Right renal cortex interstitium (tissue), 3 donors: ENCODE results near the gene PRR16. TPM values are rescaled to one million over a fixed set of nuclear protein-coding genes. Genes with fewer than 3 reads are reported as not detected.
"Not testable (repeated sequence)": the region's sequence is repeated elsewhere in the genome, so short reads cannot be mapped to it uniquely, and the experiment has no call there.

Source experiments
- DNase-seq, 3 donors: peaks; one replicate each; pipeline ENCODE4 v3.0.0-alpha.2; 2013; ENCODE audit warnings: low read depth in 3 of 3, low spot score in 2 of 3
- polyA plus RNA-seq, 3 donors: library from polyadenylated mRNA; unstranded; fragments of 120-200 nt; gene quantifications; one replicate each; pipeline ENCODE4 v1.2.1, GENCODE V29; 2013; ENCODE audit not compliant: insufficient read length in 3 of 3

PRR16 gene
- polyA plus RNA-seq = 1 to 10 TPM; 2.9 to 5.4 (median 4.6) TPM

DNA sequence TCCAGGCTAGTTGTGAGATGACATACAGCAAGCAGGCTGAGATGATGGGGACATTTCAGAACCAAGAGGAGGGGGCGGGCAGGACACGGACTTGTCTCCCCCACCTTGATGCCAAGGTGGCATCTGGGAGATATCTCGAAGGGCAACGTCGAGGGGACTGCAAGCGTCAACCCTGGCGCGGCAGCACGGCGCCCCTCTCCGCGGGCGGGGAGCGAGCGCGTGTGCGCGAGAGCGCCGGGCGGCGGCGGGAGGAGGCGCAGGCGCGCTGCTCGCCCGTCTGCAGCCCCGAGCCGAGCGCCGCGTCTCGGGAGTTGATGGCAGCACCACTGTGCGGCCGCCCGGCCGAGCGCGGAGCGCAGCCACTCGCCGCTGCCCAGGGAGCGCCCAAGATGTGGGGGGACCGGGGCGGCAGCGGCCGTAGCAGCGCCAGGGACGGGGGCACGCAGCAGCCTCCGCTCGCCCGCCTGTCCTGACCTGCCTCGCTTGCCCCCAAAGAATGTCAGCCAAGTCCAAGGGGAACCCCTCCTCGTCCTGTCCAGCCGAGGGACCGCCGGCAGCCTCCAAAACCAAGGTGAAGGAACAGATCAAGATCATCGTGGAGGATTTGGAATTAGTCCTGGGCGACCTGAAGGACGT is at the start of gene PRR16:
Gene PRR16, plus strand, starts transcription at position 310 of the 636 bp plus-strand sequence.
- no peak for DNase-seq

- no peak for DNase-seq
Observed at GRCh38 chr5:120415985-120416384, 48.1 kb upstream of the PRR16 start.

DNA sequence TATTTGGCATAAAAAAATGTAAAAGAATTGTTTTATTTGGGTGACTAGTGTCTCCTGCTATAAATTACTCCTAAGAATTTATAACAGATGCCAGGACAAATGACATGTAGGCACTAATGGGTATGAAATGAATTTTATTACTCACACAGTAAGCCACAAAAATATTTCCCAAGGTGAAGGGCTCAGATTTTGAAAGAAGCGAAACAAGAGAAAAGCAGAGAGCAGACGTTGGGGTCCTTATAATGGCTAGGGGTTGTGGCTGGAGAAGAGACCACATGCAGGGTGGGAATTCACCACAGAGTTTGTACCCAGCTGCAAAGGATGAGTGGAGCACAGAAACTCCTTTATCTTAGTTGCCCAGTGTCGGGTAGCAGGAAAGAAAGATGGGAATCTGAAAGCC is 45.0 kb upstream of the PRR16 start:
- DNase-seq = no peak

DNA sequence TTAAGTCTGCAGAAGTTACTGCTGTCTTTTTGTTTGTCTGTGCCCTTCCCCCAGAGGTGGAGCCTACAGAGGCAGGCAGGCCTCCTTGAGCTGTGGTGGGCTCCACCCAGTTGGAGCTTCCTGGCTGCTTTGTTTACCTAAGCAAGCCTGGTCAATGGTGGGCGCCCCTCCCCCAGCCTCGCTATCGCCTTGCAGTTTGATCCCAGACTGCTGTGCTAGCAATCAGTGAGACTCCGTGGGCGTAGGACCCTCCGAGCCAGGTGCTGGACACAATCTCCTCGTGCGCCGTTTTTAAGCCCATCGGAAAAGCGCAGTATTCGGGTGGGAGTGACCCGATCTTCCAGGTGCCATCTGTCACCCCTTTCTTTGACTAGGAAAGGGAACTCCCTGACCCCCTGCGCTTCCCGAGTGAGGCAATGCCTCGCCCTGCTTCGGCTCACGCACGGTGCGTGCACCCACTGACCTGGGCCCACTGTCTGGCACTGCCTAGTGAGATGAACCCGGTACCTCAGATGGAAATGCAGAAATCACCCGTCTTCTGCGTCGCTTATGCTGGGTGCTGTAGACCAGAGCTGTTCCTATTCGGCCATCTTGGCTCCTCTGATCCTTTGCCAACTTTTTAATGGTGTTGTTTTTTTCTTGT is 37.3 kb upstream of the PRR16 start:
- not testable (repeated sequence) for DNase-seq

DNA sequence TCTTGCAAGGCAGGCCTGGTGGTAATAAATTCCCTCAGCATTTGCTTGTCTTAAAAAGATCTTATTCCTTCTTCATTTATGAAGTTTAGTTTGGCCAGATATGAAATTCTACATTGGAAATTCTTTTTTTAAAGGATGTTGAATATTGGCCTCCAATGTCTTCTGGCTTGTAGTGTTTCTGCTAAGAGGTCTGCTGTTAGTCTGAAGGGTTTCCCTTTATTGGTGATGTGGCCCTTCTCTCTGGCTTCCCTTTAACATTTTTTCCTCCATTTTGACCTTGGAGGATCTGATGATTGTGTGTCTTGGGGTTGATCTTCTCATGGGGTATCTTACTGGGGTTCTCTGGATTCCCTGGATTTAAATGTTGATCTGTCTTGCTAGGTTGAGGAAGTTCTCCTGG is 33.5 kb upstream of the PRR16 start:
- no peak for DNase-seq

GRCh38 chr5:120432861-120433260 is 31.2 kb upstream of the PRR16 start:
- DNase-seq = no peak

- DNase-seq = no peak
Observed at GRCh38 chr5:120435129-120435528, 29.0 kb upstream of the PRR16 start.

DNA sequence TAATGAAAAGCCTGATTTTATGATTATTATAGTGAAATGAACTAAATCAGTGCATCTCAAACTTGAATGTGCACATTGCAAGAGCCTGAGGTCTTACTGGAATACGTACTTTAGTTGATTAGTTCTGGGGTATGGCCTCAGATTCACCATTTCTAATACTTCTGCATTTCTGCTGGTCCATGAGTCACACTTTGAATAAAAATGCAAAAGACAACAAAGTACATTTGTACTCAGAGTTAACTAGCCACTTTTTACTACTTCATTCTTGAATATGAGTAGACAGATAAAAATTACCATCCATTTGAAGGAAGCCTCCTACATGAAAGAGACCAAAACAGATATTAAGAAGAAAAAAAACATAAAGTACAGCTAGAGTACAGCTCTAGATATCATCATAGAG is 27.1 kb upstream of the PRR16 start:
- DNase-seq = no peak

DNA sequence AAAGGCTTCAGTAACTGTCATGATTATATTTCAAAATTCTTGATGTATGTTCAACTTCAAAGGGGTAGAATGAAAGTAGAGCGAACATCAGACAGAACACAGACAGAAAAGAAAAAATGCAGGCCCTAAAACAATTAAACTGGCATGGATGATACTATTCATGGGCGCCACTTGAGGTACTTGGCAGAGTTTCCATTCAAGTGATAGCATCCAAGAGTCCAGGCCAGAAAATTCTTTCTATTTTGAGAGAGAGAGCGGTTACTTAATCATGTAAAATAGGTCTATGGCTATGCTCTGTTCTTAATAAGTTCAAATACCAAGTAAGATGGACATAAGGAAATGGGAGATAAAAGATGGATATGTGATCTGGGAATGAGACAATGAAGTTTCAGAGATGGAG is 21.4 kb upstream of the PRR16 start:
- DNase-seq = no peak

DNA sequence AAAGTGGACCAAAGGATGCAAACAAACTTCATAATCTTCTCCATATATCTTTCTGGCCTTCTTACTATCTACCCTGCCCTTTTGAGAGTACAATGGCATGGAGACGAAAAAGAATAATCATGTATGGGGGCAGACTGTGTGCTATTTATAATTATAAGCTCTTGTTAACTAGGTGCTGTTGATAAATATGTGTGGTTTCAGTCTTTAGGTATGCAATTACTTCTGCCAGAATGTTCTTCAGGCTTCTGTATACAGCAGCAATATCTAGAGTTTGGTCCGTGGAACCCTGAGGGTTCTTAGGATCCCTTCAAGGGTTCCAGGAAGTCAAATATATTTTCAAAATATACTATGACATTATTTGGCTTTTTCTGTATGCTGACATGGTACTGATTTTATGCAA is 20.5 kb upstream of the PRR16 start:
- no peak for DNase-seq

DNA sequence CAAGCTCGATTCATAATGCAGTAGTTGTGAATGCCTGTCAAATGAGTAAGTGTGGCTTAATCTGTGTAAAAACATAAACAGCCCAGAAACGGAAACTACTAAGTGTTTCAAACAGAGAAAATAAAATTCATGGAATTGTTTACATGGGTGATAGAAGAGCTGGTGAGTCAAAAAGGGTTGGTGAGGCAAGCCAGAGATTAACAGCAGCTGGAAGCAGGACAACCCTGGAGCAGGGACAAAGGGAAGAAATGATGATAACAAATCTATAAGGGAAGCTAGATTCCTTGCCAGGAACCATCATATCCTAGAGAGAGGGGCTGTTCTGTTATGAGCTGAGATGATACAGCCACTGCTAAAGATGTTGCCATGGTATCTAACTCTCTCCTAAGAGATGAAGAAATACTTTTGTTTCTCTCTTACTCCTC is 18.0 kb upstream of the PRR16 start:
- no peak for DNase-seq

DNA sequence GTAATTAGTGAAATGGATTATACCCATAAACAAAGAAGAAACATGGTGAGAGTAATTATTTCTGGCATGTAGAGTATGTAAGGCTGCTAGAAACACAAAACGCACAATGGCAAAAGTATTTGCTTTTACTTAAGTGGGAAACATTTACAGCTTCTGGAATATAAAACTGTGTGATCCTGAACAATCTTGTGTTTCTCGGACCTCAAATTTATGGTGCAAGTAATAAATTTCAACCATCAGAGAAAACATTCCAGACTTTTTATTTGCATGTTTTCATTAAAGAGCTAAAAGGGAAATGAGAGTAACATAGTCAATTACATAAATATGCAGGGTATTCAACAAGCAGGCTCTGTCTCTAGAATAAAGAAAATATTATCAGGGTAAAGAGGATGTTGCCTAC is 17.2 kb upstream of the PRR16 start:
- DNase-seq = no peak

DNA sequence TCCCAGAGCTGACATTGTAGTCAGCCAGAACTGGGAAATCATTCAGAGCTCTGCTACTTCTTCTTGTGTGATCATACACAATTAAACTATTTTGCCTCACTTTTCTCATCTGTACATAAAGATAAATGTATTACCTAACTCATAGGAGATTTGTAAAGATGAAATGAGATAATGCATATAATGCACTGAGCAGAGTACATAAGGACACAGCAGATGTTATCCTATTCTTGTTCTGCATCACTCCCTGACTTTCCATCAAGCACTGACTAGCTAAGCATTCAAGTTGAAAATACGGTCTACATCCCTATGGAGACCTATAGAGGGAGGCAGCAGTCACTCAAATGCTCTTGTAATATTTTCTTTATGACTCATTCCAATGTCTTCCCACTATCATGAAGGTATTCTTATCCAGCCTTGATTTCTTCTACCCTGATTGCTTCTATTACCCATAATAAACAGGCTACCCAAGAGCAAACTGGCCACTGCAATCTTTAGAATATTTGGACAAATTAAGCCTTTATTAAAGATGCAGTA is 16.3 kb upstream of the PRR16 start:
- DNase-seq = no peak

- no peak for DNase-seq
Observed at GRCh38 chr5:120449501-120449900, 14.6 kb upstream of the PRR16 start.

GRCh38 chr5:120450910-120451309 is 13.2 kb upstream of the PRR16 start:
- DNase-seq = no peak

DNA sequence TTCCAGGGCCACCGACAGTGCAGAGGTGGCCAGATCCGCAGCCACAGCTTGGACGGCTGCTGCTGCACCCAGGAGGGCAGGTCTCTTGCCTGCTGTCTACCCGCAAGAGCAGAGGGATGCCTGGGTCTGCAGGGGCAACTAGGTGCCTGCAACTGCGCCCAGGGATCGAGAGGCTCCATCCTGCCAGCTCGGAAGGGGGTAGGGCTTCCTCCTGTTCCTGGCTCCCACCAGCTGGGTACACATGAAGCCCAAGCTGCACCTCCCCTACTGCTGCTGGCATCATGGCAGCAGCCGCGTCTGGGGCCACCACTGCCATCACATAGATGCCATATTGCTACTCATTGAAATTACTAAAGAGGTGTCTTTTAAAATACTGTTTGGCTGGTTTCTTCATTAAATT is 12.7 kb upstream of the PRR16 start:
- DNase-seq = no peak

- no peak for DNase-seq
Observed at GRCh38 chr5:120452471-120452870, 11.6 kb upstream of the PRR16 start.

- no peak for DNase-seq
Observed at GRCh38 chr5:120454094-120454798, 9.9 kb upstream of the PRR16 start.

- no peak for DNase-seq
Observed at GRCh38 chr5:120456006-120456405, 8.1 kb upstream of the PRR16 start.

DNA sequence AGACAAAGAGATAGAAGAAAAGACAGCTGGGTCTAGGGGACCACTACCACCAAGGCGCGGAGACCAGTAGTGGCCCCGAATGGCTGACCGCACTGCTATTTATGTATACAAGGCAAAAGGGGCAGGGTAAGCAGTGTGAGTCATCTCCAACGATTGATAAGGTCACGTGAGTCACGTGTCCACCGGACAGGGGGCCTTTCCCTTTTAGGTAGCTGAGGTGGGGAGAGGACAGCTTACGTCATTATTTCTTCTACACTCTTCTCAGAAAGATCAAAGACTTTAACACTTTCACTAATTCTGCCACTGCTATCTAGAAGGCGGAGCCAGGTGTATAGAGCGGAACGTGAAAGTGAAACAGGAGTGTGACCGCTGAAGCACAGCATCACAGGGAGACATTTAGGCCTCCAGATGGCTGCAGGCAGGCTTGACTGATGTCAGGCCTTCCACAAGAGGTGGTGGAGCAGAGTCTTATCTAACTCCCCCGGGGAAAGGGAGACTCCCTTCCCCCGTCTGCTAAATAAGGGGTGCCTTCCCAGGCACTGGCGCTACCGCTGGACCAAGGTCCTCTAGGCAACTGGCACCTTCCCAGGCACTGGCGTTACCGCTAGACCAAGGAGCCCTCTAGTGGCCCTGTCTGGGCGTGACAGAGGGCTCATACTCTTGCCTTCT is 6.1 kb upstream of the PRR16 start:
- no peak for DNase-seq

- DNase-seq = not testable (repeated sequence)
Observed at GRCh38 chr5:120458508-120458847, 5.6 kb upstream of the PRR16 start.
